GM23248 (cell line): ENCODE measurements around the gene PEAK3.

Experiments used
- EZH2 ChIP-seq: fragments of 200-600 bp; sonication (generic); IDR thresholded peaks from 2 replicates; pipeline ENCODE4 v1.6.1; 2018; ENCODE audit warnings: antibody characterized with exemption, mild to moderate bottlenecking; ENCODE audit not compliant: insufficient read depth, poor library complexity, severe bottlenecking
- EZH2phosphoT487 ChIP-seq: fragments of 200-600 bp; sonication (generic); IDR thresholded peaks from 2 replicates; pipeline ENCODE4 v1.6.1; 2018; ENCODE audit warnings: antibody characterized with exemption, moderate library complexity, mild to moderate bottlenecking, low read depth; ENCODE audit not compliant: insufficient read depth

DNA sequence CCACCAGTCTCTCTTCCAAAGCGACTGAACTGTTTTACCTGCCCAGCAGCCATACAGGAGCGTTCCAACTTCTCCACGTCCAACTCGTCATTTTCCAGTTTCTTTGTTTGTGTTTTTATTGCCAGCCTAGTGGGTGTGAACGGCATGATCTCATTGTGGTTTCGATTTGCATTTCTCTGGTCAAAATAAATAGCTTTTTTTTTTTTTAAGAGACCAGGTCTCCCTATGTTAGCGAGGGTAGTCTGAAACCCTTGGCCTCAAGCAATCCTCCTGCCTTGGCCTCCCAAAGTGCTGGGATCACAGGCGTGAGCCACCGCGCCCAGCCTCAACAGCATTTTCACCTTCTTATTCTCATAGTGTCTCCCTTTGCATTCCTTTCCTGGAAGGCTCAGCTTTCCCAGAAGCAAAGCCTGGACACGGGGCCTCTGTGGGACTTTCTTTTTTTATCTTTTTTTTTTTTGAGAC is 21.6 kb downstream of the PEAK3 start:
- TF ChIP-seq EZH2, result no peak
- TF ChIP-seq EZH2phosphoT487, result no peak
